ENCODE results near the gene UST.

GRCh38 chr6:148803979-148804378 is 57.1 kb downstream of the UST start:
- TF ChIP-seq CTCF (conservative IDR thresholded peaks at IDR 0.05; ENCODE audit: low read length) (no peak), EZH2phosphoT487 (IDR thresholded peaks at IDR 0.05; ENCODE audit: borderline replicate concordance) (no peak)

All from Loucy (cell line).